ENCODE data around the gene DAAM2. TPM values are rescaled to one million over a fixed set of nuclear protein-coding genes. Genes with fewer than 3 reads are reported as not detected.
A peak's percentile ranks its signal among the peaks of the same experiment; 100 is the strongest.

Gene DAAM2
- total and polyA plus RNA-seq, 2 of the 8 experiments (the other 6 are each of a cell fraction or from before 2014, with no cell fraction given) = 1.5 to 2.9 TPM

GRCh38 chr6:39808346-39808745 is 16.2 kb downstream of the DAAM2 start:
- Histone ChIP-seq H2AK5ac (ENCODE audit: low read depth, low read length) (no peak overlapping the region), H4K91ac (replicated peaks; ENCODE audit: insufficient read length, low read length) (no peak overlapping the region), H2BK5ac (ENCODE audit: low read depth, low read length) (no peak overlapping the region), H2BK12ac (ENCODE audit: low read depth, low read length) (no peak overlapping the region), H3K4me3 (ENCODE audit: extremely low read depth in 1 of 4, insufficient read depth in 2 of 4, low read depth in 3 of 4, low read length in 4 of 4) (no peak overlapping the region), H3K18ac (ENCODE audit: extremely low read depth, low read length) (no peak overlapping the region), H3K14ac (ENCODE audit: insufficient read length) (no peak overlapping the region), H2BK120ac (replicated peaks; ENCODE audit: low read depth, low read length) (no peak overlapping the region), H4K5ac (ENCODE audit: insufficient read length, low read depth, low read length) (no peak overlapping the region), H3K79me2 (ENCODE audit: control insufficient read depth in 1 of 2, insufficient read depth in 2 of 2, low read length in 2 of 2) (no peaks in the 10 kb centered on the region), H3K9ac (replicated peaks in 1 of 4; ENCODE audit: extremely low read depth in 1 of 4, low read depth in 3 of 4, low read length in 3 of 4) (no peak overlapping the region), H2BK20ac (ENCODE audit: low read length) (no peak overlapping the region), H3K23me2 (ENCODE audit: low read depth, low read length) (no peaks in the 10 kb centered on the region; the same call in 1 of the 2 replicates), H3K23ac (ENCODE audit: insufficient read length) (no peak overlapping the region), H3K79me1 (ENCODE audit: low read depth, low read length) (no peaks in the 10 kb centered on the region), H3K36me3 (ENCODE audit: control insufficient read depth in 2 of 4, insufficient read depth in 4 of 4, low read length in 3 of 4) (no peaks in the 10 kb centered on the region), H3K9me3 (ENCODE audit: insufficient read depth in 2 of 2, low read depth in 1 of 2, low read length in 1 of 2) (no peaks in the 10 kb centered on the region), H3K27me3 (replicated peaks in 1 of 4; ENCODE audit: control insufficient read depth in 3 of 4, extremely low read depth in 1 of 4, insufficient read depth in 3 of 4, low read length in 3 of 4) (no peaks in the 10 kb centered on the region), H3K56ac (replicated peaks; ENCODE audit: insufficient read length, low read depth, low read length) (no peak overlapping the region), H4K20me1 (replicated peaks in 1 of 2; ENCODE audit: control insufficient read depth in 1 of 2, insufficient read depth in 2 of 2, low read length in 2 of 2) (no peaks in the 10 kb centered on the region), H4K8ac (ENCODE audit: extremely low read depth, insufficient read depth, low read length) (no peak overlapping the region), H3K4ac (replicated peaks; ENCODE audit: insufficient read length, low read depth, low read length) (no peak overlapping the region), H3K4me1 (replicated peaks in 1 of 4; ENCODE audit: control insufficient read depth in 3 of 4, insufficient read depth in 4 of 4, low read length in 3 of 4) (peaks cover 0 to 12% (median 3%) of the 10 kb centered on the region in 4 experiments; a peak in 2 of 7 replicates), H2AFZ (ENCODE audit: low read length) (no peak overlapping the region), H3K4me2 (ENCODE audit: insufficient read depth in 1 of 2, low read depth in 2 of 2, low read length in 2 of 2) (no peak overlapping the region), H2BK15ac (ENCODE audit: low read length) (no peak overlapping the region), H3K27ac (ENCODE audit: low read depth, low read length) (no peak overlapping the region)
- WGBS, 2 experiments (ENCODE audit: extremely low coverage in 1 of 2, insufficient coverage in 1 of 2, insufficient read length in 1 of 2, insufficient replicate concordance in 2 of 2, low coverage in 1 of 2, low lambda C conversion rate in 2 of 2, missing lambda C conversion rate in 1 of 2) = 64% methylated on average over 3 of the region's 3 CpGs; no CpG with 5 or more reads in 1 of the 2 experiments
- TF ChIP-seq SIX5 (IDR thresholded peaks at IDR 0.05; ENCODE audit: low read depth, low read length) (no peak), CREB1 (IDR thresholded peaks at IDR 0.05) (no peak), CEBPB (IDR thresholded peaks at IDR 0.05; ENCODE audit: low read depth, low read length) (peak; percentile 80), EP300 (IDR thresholded peaks at IDR 0.05; ENCODE audit: borderline replicate concordance in 1 of 2, low read depth in 2 of 2, low read length in 2 of 2) (no peak), BACH1 (IDR thresholded peaks at IDR 0.05; ENCODE audit: low read length) (no peak)
- ChIA-PET POLR2A (ENCODE audit: partially characterized antibody) (interaction anchor here (1.3 kb wide), 1 partner anchor 15 kb away, joined by 4 read pairs; no protein-coding TSS in a partner anchor), CTCF (ENCODE audit: partially characterized antibody) (interaction anchor here (0.7 to 2.0 kb wide), 3 partner anchors 8 to 446 kb away, joined by 3 to 4 read pairs (median 3); no protein-coding TSS in a partner anchor)
- FAIRE-seq = no peak
- DNase-seq (ENCODE audit: low read depth in 1 of 2, low spot score in 2 of 2) = no peak
